ENCODE results near the gene AGER. TPM values are rescaled to one million over a fixed set of nuclear protein-coding genes. Genes with fewer than 3 reads are reported as not detected.

The AGER gene
- total and polyA plus RNA-seq, 9 donors, result 3.4 to 12.8 (median 7.9) TPM

GRCh38 chr6:32216285-32216684, 32.2 kb upstream of the AGER start:
- H3K27me3 ChIP-seq, result no peaks in the 10 kb centered on the region
- 83 to 88% (median 87%) methylated on average over 10 of the region's 10 CpGs for WGBS, 3 donors
- H3K27ac ChIP-seq, result no peak overlapping the region
- DNase-seq, result no peak
- H3K4me1 ChIP-seq (ENCODE audit: insufficient read depth), result no peaks in the 10 kb centered on the region
- no peak overlapping the region for H3K4me3 ChIP-seq
- TF ChIP-seq CTCF (IDR thresholded peaks at IDR 0.05), result no peak
- no peak for TF ChIP-seq POLR2A (IDR thresholded peaks at IDR 0.05)
- TF ChIP-seq EP300 (IDR thresholded peaks at IDR 0.05), result no peak
- H3K9me3 ChIP-seq, result no peaks in the 10 kb centered on the region
- H3K36me3 ChIP-seq, result no peaks in the 10 kb centered on the region
- intact Hi-C loops (cut with DNase I), result no loop called here

- H3K36me3 ChIP-seq, result no peaks in the 10 kb centered on the region
- DNase-seq, result no peak
- H3K4me1 ChIP-seq (ENCODE audit: insufficient read depth), result no peaks in the 10 kb centered on the region
- no peaks in the 10 kb centered on the region for H3K9me3 ChIP-seq
- no peak overlapping the region for H3K27ac ChIP-seq
- H3K27me3 ChIP-seq, result no peaks in the 10 kb centered on the region
- H3K4me3 ChIP-seq, result no peak overlapping the region
- intact Hi-C loops (cut with DNase I), result no loop called here
- TF ChIP-seq POLR2A (IDR thresholded peaks at IDR 0.05), result no peak
- TF ChIP-seq EP300 (IDR thresholded peaks at IDR 0.05), result no peak
- no peak for TF ChIP-seq CTCF (IDR thresholded peaks at IDR 0.05)
- WGBS, 3 donors, result 92 to 98% (median 96%) methylated on average over 4 of the region's 4 CpGs
Measured at GRCh38 chr6:32215617-32216016, 31.6 kb upstream of the AGER start.

- no peaks in the 10 kb centered on the region for H3K4me1 ChIP-seq (ENCODE audit: insufficient read depth)
- no peaks in the 10 kb centered on the region for H3K27me3 ChIP-seq
- H3K36me3 ChIP-seq, result no peaks in the 10 kb centered on the region
- TF ChIP-seq CTCF (IDR thresholded peaks at IDR 0.05) (no peak), EP300 (IDR thresholded peaks at IDR 0.05) (no peak), POLR2A (IDR thresholded peaks at IDR 0.05) (no peak)
- DNase-seq, result no peak
- no peak overlapping the region for H3K27ac ChIP-seq
- H3K9me3 ChIP-seq, result no peaks in the 10 kb centered on the region
- no peak overlapping the region for H3K4me3 ChIP-seq
- WGBS, 3 donors, result 78 to 85% (median 83%) methylated on average over 3 of the region's 3 CpGs
- intact Hi-C loops (cut with DNase I), result no loop called here
Measured at GRCh38 chr6:32214126-32214525, 30.1 kb upstream of the AGER start.

- 78 to 85% (median 82%) methylated on average over 6 of the region's 6 CpGs for WGBS, 3 donors
- no peak for DNase-seq
- Histone ChIP-seq H3K36me3 (no peaks in the 10 kb centered on the region), H3K4me1 (ENCODE audit: insufficient read depth) (no peaks in the 10 kb centered on the region), H3K9me3 (no peaks in the 10 kb centered on the region), H3K27ac (no peak overlapping the region), H3K4me3 (no peak overlapping the region), H3K27me3 (no peaks in the 10 kb centered on the region)
- no peak for TF ChIP-seq POLR2A (IDR thresholded peaks at IDR 0.05)
- no peak for TF ChIP-seq CTCF (IDR thresholded peaks at IDR 0.05)
- no peak for TF ChIP-seq EP300 (IDR thresholded peaks at IDR 0.05)
- intact Hi-C loops (cut with DNase I), result no loop called here
Measured at GRCh38 chr6:32213649-32214048, 29.6 kb upstream of the AGER start.
